Type B pancreatic cell (in vitro differentiated cells): ENCODE results near the gene F2. TPM values are rescaled to one million over a fixed set of nuclear protein-coding genes. Genes with fewer than 3 reads are reported as not detected.

Source experiments
- DNase-seq: peaks from one replicate; pipeline ENCODE4 v3.0.0; 2021; ENCODE audit warnings: mixed read lengths; ENCODE audit not compliant: unreplicated experiment; ENCODE audit errors: extremely low spot score
- H3K27ac Mint-ChIP-seq: 2 replicates; pipeline ENCODE4 v1.8.0; 2021; ENCODE audit warnings: mild to moderate bottlenecking, mixed read lengths
- H3K27me3 Mint-ChIP-seq: 2 replicates; pipeline ENCODE4 v1.8.0; 2021; ENCODE audit warnings: mixed read lengths
- H3K36me3 Mint-ChIP-seq: 2 replicates; pipeline ENCODE4 v1.8.0; 2021; ENCODE audit warnings: mixed read lengths
- H3K4me1 Mint-ChIP-seq: one replicate; pipeline ENCODE4 v1.8.0; 2021; ENCODE audit warnings: mixed read lengths; ENCODE audit not compliant: unreplicated experiment
- H3K4me3 Mint-ChIP-seq: 2 replicates; pipeline ENCODE4 v1.8.0; 2021; ENCODE audit warnings: mild to moderate bottlenecking, mixed read lengths
- H3K9me3 Mint-ChIP-seq: 2 replicates; pipeline ENCODE4 v1.8.0; 2021; ENCODE audit warnings: mixed read lengths
- microRNA-seq: library from miRNA; unstranded; fragments of <30 nt; microRNA quantifications from one replicate; pipeline ENCODE4, GENCODE V29; 2020
- total RNA-seq: library from RNA; stranded (reverse); gene quantifications from 2 replicates; pipeline ENCODE4 v1.2.1, GENCODE V29; 2021; ENCODE audit warnings: low replicate concordance
- TF ChIP-seq, protein P1 (sequence below): fragments of 200-600 bp; sonication (generic); conservative IDR thresholded peaks from 2 replicates; pipeline ENCODE4 v1.5.0; 2021; ENCODE audit warnings: antibody characterized with exemption, mild to moderate bottlenecking

F2 gene
- total RNA-seq, 1 donor from 2014 or later: 9.5 TPM

DNA sequence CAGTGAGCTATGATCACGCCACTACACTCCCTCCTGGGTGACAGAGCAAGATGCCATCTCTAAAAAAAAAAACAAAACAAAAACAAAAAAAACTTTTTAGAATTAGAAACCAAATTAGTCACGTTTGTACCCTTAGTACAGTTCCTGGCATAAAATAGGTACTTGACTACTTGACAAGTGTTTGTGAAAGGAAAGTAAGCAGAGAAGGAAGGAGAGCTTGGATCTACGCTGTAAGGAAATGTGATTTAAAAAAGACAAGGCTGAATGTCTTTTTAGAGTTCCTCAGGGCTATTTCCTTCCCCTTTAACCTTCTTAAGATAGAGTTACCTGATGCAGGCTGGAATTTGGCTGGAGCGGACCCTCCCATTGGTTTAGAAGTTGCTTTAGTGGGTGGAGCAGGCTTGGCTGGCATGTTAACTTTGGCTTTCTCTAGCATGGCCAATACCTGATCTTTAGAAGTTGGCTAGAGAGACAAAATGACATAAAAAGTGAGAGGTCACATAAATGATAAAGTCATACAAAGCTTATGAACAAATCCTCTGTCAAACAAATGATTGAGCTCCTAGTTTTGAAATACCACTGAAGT is 50.7 kb downstream of the F2 start:
- Mint-ChIP-seq H3K4me1 (no peaks in the 10 kb centered on the region), H3K9me3 (no peaks in the 10 kb centered on the region), H3K27ac (no peak overlapping the region), H3K27me3 (no peaks in the 10 kb centered on the region), H3K4me3 (no peak overlapping the region), H3K36me3 (peaks cover 23% of the 10 kb centered on the region)
- TF ChIP-seq, protein P1, sequence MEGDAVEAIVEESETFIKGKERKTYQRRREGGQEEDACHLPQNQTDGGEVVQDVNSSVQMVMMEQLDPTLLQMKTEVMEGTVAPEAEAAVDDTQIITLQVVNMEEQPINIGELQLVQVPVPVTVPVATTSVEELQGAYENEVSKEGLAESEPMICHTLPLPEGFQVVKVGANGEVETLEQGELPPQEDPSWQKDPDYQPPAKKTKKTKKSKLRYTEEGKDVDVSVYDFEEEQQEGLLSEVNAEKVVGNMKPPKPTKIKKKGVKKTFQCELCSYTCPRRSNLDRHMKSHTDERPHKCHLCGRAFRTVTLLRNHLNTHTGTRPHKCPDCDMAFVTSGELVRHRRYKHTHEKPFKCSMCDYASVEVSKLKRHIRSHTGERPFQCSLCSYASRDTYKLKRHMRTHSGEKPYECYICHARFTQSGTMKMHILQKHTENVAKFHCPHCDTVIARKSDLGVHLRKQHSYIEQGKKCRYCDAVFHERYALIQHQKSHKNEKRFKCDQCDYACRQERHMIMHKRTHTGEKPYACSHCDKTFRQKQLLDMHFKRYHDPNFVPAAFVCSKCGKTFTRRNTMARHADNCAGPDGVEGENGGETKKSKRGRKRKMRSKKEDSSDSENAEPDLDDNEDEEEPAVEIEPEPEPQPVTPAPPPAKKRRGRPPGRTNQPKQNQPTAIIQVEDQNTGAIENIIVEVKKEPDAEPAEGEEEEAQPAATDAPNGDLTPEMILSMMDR: no peak
- DNase-seq: no peak

DNA sequence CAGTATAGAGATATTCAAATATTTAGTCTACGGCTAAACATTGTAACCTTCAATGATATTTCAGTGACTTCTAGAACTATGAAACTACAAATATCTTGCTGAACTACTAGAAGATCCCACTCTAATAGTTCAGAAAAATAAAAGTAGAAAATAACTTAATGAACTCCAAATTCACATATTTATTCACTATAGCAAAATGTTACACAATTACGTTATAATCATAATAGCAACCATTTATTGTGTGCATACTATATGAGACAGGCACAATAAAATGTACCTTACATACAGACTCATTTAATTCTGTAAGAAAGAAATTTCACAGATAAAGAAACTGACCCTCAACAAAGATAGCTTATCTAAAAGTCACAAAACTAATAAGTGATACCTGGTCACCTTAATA is 57.9 kb downstream of the F2 start:
- no peak overlapping the region for H3K27ac Mint-ChIP-seq
- no peaks in the 10 kb centered on the region for H3K27me3 Mint-ChIP-seq
- no peaks in the 10 kb centered on the region for H3K9me3 Mint-ChIP-seq
- TF ChIP-seq, protein P1: no peak
- peaks cover 59% of the 10 kb centered on the region for H3K36me3 Mint-ChIP-seq
- no peak for DNase-seq
- no peaks in the 10 kb centered on the region for H3K4me1 Mint-ChIP-seq
- no peak overlapping the region for H3K4me3 Mint-ChIP-seq

DNA sequence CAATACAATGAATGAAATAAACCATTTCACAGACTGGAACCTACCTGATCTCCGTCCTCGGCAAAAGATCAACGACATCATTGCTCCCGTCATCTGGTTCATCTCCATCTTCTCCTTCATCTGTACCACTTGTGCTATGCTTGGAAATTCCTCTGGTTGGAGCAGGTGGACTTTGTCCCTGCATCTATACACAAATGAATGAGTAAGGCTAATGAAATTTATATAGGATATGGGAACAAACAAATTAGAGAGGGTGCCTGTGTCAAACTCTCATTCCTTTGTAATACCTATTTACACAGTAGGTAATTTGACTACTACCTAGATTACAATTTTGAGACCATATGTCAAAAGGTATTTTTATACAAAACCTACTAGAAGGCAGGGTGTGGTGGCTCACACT is 59.4 kb downstream of the F2 start:
- peaks cover 55% of the 10 kb centered on the region for H3K36me3 Mint-ChIP-seq
- DNase-seq: no peak
- no peak overlapping the region for H3K4me3 Mint-ChIP-seq
- no peaks in the 10 kb centered on the region for H3K9me3 Mint-ChIP-seq
- H3K27me3 Mint-ChIP-seq: no peaks in the 10 kb centered on the region
- TF ChIP-seq, protein P1: no peak
- no peaks in the 10 kb centered on the region for H3K4me1 Mint-ChIP-seq
- H3K27ac Mint-ChIP-seq: no peak overlapping the region

Small RNA genes within 50 kb of the gene (microRNA-seq; reads per million reads assigned to microRNA genes)
- gene MIR5582: 2.5 reads per million

Other genes with a start within 250 kb of the F2 start
- 34.5 and 38.8 TPM in 2 replicates for gene AMBRA1, start 125.2 kb upstream of the F2 start, total RNA-seq
- 8.5 and 8.7 TPM in 2 replicates for gene HARBI1, start 102.0 kb upstream of the F2 start, total RNA-seq
- 67.3 and 67.7 TPM in 2 replicates for gene ATG13, start 101.7 kb upstream of the F2 start, total RNA-seq
- 58.2 and 80.8 TPM in 2 replicates for gene ARHGAP1, start 18.6 kb upstream of the F2 start, total RNA-seq
- 14.9 and 16.1 TPM in 2 replicates for gene ZNF408, start 18.2 kb upstream of the F2 start, total RNA-seq
- gene CKAP5, start 127.1 kb downstream of the F2 start, total RNA-seq: 106 and 169 TPM in 2 replicates
- 12.8 and 46.9 TPM in 2 replicates for gene LRP4, start 199.3 kb downstream of the F2 start, total RNA-seq
- gene CSTPP1, start 217.5 kb downstream of the F2 start, total RNA-seq: 34.0 and 44.4 TPM in 2 replicates